PC-9 (cell line): ENCODE results near the gene FDXACB1.

ENCODE experiments used
- CTCF ChIP-seq: fragments of 200-600 bp; sonication (generic); conservative IDR thresholded peaks from 2 replicates; pipeline ENCODE4 v1.6.1; 2017; ENCODE audit warnings: mixed run types, antibody characterized with exemption, mild to moderate bottlenecking, moderate library complexity
- EZH2 ChIP-seq: fragments of 200-600 bp; sonication (generic); IDR thresholded peaks from 2 replicates; pipeline ENCODE4 v1.8.0; 2017; ENCODE audit warnings: antibody characterized with exemption, low read depth

- TF ChIP-seq CTCF (no peak), EZH2 (no peak)
These were observed 7.2 kb downstream of the FDXACB1 start for GRCh38 chr11:111871693-111872161.
